ENCODE data around the gene GOLGA8F. TPM values are rescaled to one million over a fixed set of nuclear protein-coding genes. Genes with fewer than 3 reads are reported as not detected.

The GOLGA8F gene
- polyA plus RNA-seq, 1 donor (not counting 4 experiments of a cell fraction or from before 2014, with no cell fraction given): not detected

Small RNA genes lying within 50 kb of the gene (small RNA-seq; reads per million reads assigned to genes)
- gene AC091304.5 (ENCODE audit: insufficient read length in 3 of 3, low read depth in 3 of 3, low replicate concordance in 1 of 3) (0 reads per million in 3 experiments), gene AC091304.6 (ENCODE audit: insufficient read length in 3 of 3, low read depth in 3 of 3, low replicate concordance in 1 of 3) (0 reads per million in 3 experiments), gene AC091304.9 (ENCODE audit: insufficient read length in 3 of 3, low read depth in 3 of 3, low replicate concordance in 1 of 3) (0 reads per million in 3 experiments), gene MIR4509-2 (ENCODE audit: insufficient read length in 3 of 3, low read depth in 3 of 3, low replicate concordance in 1 of 3) (0 reads per million in 3 experiments), gene RN7SL238P (ENCODE audit: insufficient read length in 3 of 3, low read depth in 3 of 3, low replicate concordance in 1 of 3) (0 reads per million in 3 experiments)

Other genes starting within 250 kb of the GOLGA8F start
- 12.4 to 16.2 TPM (median 14.9 TPM) in 3 replicates for gene HERC2, start 56.5 kb upstream of the GOLGA8F start, polyA plus RNA-seq
- not detected in 3 replicates for gene GOLGA6L24, start 20.6 kb upstream of the GOLGA8F start, polyA plus RNA-seq
- gene GOLGA8G, start 154.3 kb downstream of the GOLGA8F start, polyA plus RNA-seq: not detected in 3 replicates
- not detected in 3 replicates for gene GOLGA6L25, start 174.9 kb downstream of the GOLGA8F start, polyA plus RNA-seq